HEK293 (cell line): ENCODE data around the gene CSRP1.

Experiments used
- CTCF ChIA-PET: fragments of 350-600 bp; formaldehyde crosslinking; extraction: SDS; loops from one replicate; lab custom pipeline; 2021; ENCODE audit warnings: antibody characterized with exemption; lab: Yijun Ruan, JAX
- POLR2A ChIA-PET: fragments of 300-600 bp; formaldehyde crosslinking; extraction: SDS; loops from one replicate; lab custom pipeline; 2020; ENCODE audit warnings: antibody characterized with exemption, inconsistent platforms; lab: Yijun Ruan, JAX
- H3K27ac ChIP-seq: fragments of 200-500 bp; sonication (Bioruptor generic); 2 replicates; pipeline ENCODE4 v1.5.1; 2014; ENCODE audit warnings: low read depth, low read length, control low read depth, inconsistent platforms; ENCODE audit errors: extremely low read depth
- H3K36me3 ChIP-seq, 2 experiments: fragments of 200-500 bp in 1 of 2; sonication (Bioruptor generic) in 1 of 2; 1 replicate in 1 of 2; 2 replicates in 1 of 2; pipeline ENCODE4 v1.5.1; 2014 to 2017; ENCODE audit warnings: inconsistent platforms in 2 of 2, low read length in 2 of 2; ENCODE audit not compliant: control insufficient read depth in 2 of 2, insufficient read depth in 1 of 2
- H3K4me1 ChIP-seq: fragments of 200-500 bp; sonication (Bioruptor generic); 2 replicates; pipeline ENCODE4 v1.5.1; 2014; ENCODE audit warnings: mild to moderate bottlenecking, low read length, inconsistent platforms; ENCODE audit not compliant: control insufficient read depth, insufficient read depth
- H3K4me3 ChIP-seq: 2 replicates; pipeline ENCODE4 v1.5.1; 2011; ENCODE audit warnings: low read depth, mild to moderate bottlenecking, control low read depth, low read length, moderate library complexity
- H3K9me3 ChIP-seq: fragments of 200-500 bp; sonication (Bioruptor generic); 2 replicates; pipeline ENCODE4 v1.5.1; 2014; ENCODE audit warnings: low read depth, low read length, inconsistent platforms; ENCODE audit not compliant: control insufficient read depth, insufficient read depth
- EGR2 ChIP-seq: fragments of 450-650 bp; formaldehyde crosslinking; IDR thresholded peaks from 2 replicates; pipeline ENCODE4 v1.5.1; 2016; ENCODE audit warnings: low read depth, missing biosample characterization, missing genetic modification characterization
- FEZF1 ChIP-seq: fragments of 450-650 bp; formaldehyde crosslinking; IDR thresholded peaks from 2 replicates; pipeline ENCODE4 v1.5.1; 2016; ENCODE audit warnings: missing biosample characterization, missing genetic modification characterization
- GLIS1 ChIP-seq: fragments of 450-650 bp; formaldehyde crosslinking; IDR thresholded peaks from 2 replicates; pipeline ENCODE4 v1.5.1; 2016; ENCODE audit warnings: missing biosample characterization, missing genetic modification characterization
- GLIS2 ChIP-seq: fragments of 450-650 bp; formaldehyde crosslinking; IDR thresholded peaks from 2 replicates; pipeline ENCODE4 v1.5.1; 2016; ENCODE audit warnings: missing biosample characterization, missing genetic modification characterization
- HOXA7 ChIP-seq: sonication (generic); formaldehyde crosslinking; IDR thresholded peaks from 2 replicates; pipeline ENCODE4 v1.8.1; 2022; ENCODE audit warnings: missing genetic modification reagents, borderline replicate concordance
- HOXD13 ChIP-seq: sonication (generic); formaldehyde crosslinking; IDR thresholded peaks from 2 replicates; pipeline ENCODE4 v1.8.0; 2022; ENCODE audit warnings: missing genetic modification reagents, borderline replicate concordance
- KLF16 ChIP-seq: fragments of 450-650 bp; formaldehyde crosslinking; IDR thresholded peaks from 2 replicates; pipeline ENCODE4 v1.5.1; 2017; ENCODE audit warnings: missing biosample characterization, missing genetic modification characterization
- TCF7L2 ChIP-seq: IDR thresholded peaks from 2 replicates; pipeline ENCODE4 v1.6.1; 2011; ENCODE audit warnings: low read depth, mild to moderate bottlenecking, inconsistent platforms, low read length, moderate library complexity, borderline replicate concordance
- ZFHX2 ChIP-seq: fragments of 450-650 bp; formaldehyde crosslinking; conservative IDR thresholded peaks from 2 replicates; pipeline ENCODE4 v1.5.1; 2016; ENCODE audit warnings: missing biosample characterization, missing genetic modification characterization
- ZFP69B ChIP-seq: fragments of 450-650 bp; formaldehyde crosslinking; IDR thresholded peaks from 2 replicates; pipeline ENCODE4 v1.5.1; 2016; ENCODE audit warnings: missing biosample characterization, missing genetic modification characterization
- ZIC2 ChIP-seq: fragments of 450-650 bp; formaldehyde crosslinking; IDR thresholded peaks from 2 replicates; pipeline ENCODE4 v1.5.1; 2016; ENCODE audit warnings: missing biosample characterization, missing genetic modification characterization
- ZNF155 ChIP-seq: fragments of 450-650 bp; formaldehyde crosslinking; IDR thresholded peaks from 2 replicates; pipeline ENCODE4 v1.5.1; 2016; ENCODE audit warnings: missing biosample characterization, missing genetic modification characterization
- ZNF157 ChIP-seq: fragments of 450-650 bp; formaldehyde crosslinking; IDR thresholded peaks from 2 replicates; pipeline ENCODE4 v1.5.1; 2016; ENCODE audit warnings: missing biosample characterization, missing genetic modification characterization
- ZNF248 ChIP-seq: fragments of 450-650 bp; formaldehyde crosslinking; IDR thresholded peaks from 2 replicates; pipeline ENCODE4 v1.5.1; 2017; ENCODE audit warnings: missing biosample characterization, missing genetic modification characterization
- ZNF335 ChIP-seq: fragments of 450-650 bp; formaldehyde crosslinking; conservative IDR thresholded peaks from 2 replicates; pipeline ENCODE4 v1.5.1; 2016; ENCODE audit warnings: missing biosample characterization, missing genetic modification characterization
- ZNF416 ChIP-seq: fragments of 450-650 bp; formaldehyde crosslinking; IDR thresholded peaks from 2 replicates; pipeline ENCODE4 v1.5.1; 2016; ENCODE audit warnings: missing biosample characterization, missing genetic modification characterization
- ZNF529 ChIP-seq: fragments of 450-650 bp; formaldehyde crosslinking; IDR thresholded peaks from 2 replicates; pipeline ENCODE4 v1.5.1; 2017; ENCODE audit warnings: missing genetic modification characterization, missing biosample characterization; ENCODE audit not compliant: insufficient replicate concordance
- ZNF571 ChIP-seq: fragments of 450-650 bp; formaldehyde crosslinking; IDR thresholded peaks from 2 replicates; pipeline ENCODE4 v1.5.0; 2017; ENCODE audit warnings: missing biosample characterization, missing genetic modification characterization
- ZNF600 ChIP-seq: fragments of 450-650 bp; formaldehyde crosslinking; IDR thresholded peaks from 2 replicates; pipeline ENCODE4 v1.5.1; 2016; ENCODE audit warnings: missing biosample characterization, missing genetic modification characterization
- ZNF664 ChIP-seq: fragments of 450-650 bp; formaldehyde crosslinking; IDR thresholded peaks from 2 replicates; pipeline ENCODE4 v1.5.1; 2016; ENCODE audit warnings: missing biosample characterization, missing genetic modification characterization
- ZNF785 ChIP-seq: fragments of 450-650 bp; formaldehyde crosslinking; IDR thresholded peaks from 2 replicates; pipeline ENCODE4 v1.5.1; 2016; ENCODE audit warnings: missing biosample characterization, missing genetic modification characterization
- TF ChIP-seq, protein P1 (sequence below): fragments of 450-650 bp; formaldehyde crosslinking; IDR thresholded peaks from 2 replicates; pipeline ENCODE4 v1.5.1; 2016; ENCODE audit warnings: missing biosample characterization, missing genetic modification characterization
- TF ChIP-seq, protein P2 (sequence below): fragments of 450-650 bp; formaldehyde crosslinking; IDR thresholded peaks from 2 replicates; pipeline ENCODE4 v1.5.1; 2017; ENCODE audit warnings: missing biosample characterization, missing genetic modification characterization
- TF ChIP-seq, protein P3 (sequence below): fragments of 450-650 bp; formaldehyde crosslinking; IDR thresholded peaks from 2 replicates; pipeline ENCODE4 v1.5.1; 2016; ENCODE audit warnings: missing biosample characterization, missing genetic modification characterization
- TF ChIP-seq, protein P4 (sequence below): fragments of 450-650 bp; formaldehyde crosslinking; IDR thresholded peaks from 2 replicates; pipeline ENCODE4 v1.5.1; 2016; ENCODE audit warnings: missing biosample characterization, missing genetic modification characterization
- TF ChIP-seq, protein P5 (sequence below): fragments of 450-650 bp; formaldehyde crosslinking; IDR thresholded peaks from 2 replicates; pipeline ENCODE4 v1.5.1; 2016; ENCODE audit warnings: missing biosample characterization, missing genetic modification characterization

Gene CSRP1

DNA sequence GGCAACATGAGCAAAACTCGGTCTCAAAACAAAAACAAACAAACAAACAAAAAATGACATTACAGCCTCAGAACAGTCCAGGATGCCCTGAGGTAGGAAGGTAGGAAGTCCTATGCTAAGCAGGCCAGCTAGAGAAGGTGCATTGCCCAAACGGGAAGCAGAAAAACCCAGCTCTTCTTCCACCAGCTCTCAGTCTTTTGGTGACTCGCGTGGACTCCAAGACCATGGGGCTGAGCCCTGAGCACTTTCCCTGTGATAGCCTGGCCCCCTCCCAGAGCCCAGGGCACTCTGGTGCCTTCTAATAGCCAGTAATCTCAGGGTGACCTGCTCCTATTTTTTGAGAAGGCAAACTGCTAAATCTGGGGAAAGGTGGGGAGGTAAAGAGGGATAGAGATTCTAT is 54.1 kb downstream of the CSRP1 start:
- POLR2A ChIA-PET: interaction anchor here (1.2 kb wide), 1 partner anchor 17 kb away, joined by 3 read pairs; no protein-coding TSS in a partner anchor
- H3K4me1 ChIP-seq: peaks cover 10% of the 10 kb centered on the region; the same call in 1 of the 2 replicates
- CTCF ChIA-PET: interaction anchor here (1.5 to 7.4 kb wide), 2 partner anchors 28 to 60 kb away, joined by 5 to 94 read pairs; no protein-coding TSS in a partner anchor
- H3K4me3 ChIP-seq: no peak overlapping the region
- H3K36me3 ChIP-seq: no peaks in the 10 kb centered on the region
- H3K27ac ChIP-seq: no peak overlapping the region
- TF ChIP-seq ZNF248 (no peak), TCF7L2 (no peak), ZNF157 (tag by site-specific recombination) (no peak), HOXA7 (CRISPR knock-in tag) (no peak), ZNF571 (tag by site-specific recombination) (no peak), ZNF416 (tag by site-specific recombination) (no peak), GLIS2 (tag by site-specific recombination) (no peak), ZNF529 (no peak), KLF16 (tag by site-specific recombination) (no peak), FEZF1 (tag by site-specific recombination) (no peak), ZNF664 (tag by site-specific recombination) (no peak)
- TF ChIP-seq, protein P1, sequence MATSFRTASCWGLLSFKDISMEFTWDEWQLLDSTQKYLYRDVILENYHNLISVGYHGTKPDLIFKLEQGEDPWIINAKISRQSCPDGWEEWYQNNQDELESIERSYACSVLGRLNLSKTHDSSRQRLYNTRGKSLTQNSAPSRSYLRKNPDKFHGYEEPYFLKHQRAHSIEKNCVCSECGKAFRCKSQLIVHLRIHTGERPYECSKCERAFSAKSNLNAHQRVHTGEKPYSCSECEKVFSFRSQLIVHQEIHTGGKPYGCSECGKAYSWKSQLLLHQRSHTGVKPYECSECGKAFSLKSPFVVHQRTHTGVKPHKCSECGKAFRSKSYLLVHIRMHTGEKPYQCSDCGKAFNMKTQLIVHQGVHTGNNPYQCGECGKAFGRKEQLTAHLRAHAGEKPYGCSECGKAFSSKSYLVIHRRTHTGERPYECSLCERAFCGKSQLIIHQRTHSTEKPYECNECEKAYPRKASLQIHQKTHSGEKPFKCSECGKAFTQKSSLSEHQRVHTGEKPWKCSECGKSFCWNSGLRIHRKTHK: no peak
- TF ChIP-seq, all 188 proteins: peak for 0
- no peaks in the 10 kb centered on the region for H3K9me3 ChIP-seq

DNA sequence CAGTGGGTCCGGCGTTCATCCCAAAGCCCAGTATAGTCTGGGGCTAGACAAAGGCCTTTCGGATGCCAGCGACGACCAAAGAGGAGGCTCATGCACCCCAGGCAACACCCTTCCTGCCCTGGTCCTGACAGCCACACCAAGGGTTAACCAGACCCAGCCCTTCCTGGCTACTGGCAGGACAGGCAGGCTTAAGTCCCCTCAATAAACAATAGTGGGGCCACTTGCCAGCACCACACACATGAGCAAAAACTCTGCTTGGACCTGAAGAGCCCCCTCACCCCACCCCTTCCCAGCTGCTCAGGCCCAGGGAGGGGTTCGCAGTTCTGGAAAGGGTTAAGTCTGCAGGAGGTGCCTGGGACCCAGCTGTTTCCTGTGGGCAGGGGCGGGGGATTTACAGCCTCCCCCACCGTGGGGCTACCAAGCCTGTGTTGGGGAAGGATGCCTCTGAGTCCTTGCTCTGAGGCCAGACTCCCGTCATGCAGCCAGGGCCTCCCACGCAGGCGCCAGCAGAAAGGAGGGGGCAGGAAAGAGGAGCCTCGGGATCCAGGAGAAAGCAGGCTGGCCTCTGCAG is 56.1 kb downstream of the CSRP1 start:
- Histone ChIP-seq H3K4me1 (0 out of 2 replicates have a peak, but pooled peaks cover 6% of the 10 kb centered on the region), H3K27ac (no peak overlapping the region), H3K9me3 (no peaks in the 10 kb centered on the region), H3K4me3 (no peak overlapping the region), H3K36me3 (no peaks in the 10 kb centered on the region)
- ChIA-PET POLR2A (interaction anchor here (0.6 to 1.5 kb wide), 3 partner anchors 11 to 667 kb away, joined by 3 read pairs; no protein-coding TSS in a partner anchor), CTCF (interaction anchor here (0.7 to 7.4 kb wide), 5 partner anchors 15 to 65 kb away, joined by 3 to 94 read pairs (median 8); no protein-coding TSS in a partner anchor)
- TF ChIP-seq ZNF155 (no peak), ZFP69B (tag by site-specific recombination) (peak; percentile 41; the same call in 1 of the 2 replicates), ZNF785 (tag by site-specific recombination) (no peak), ZNF600 (peak; percentile 61), ZIC2 (tag by site-specific recombination) (peak; percentile 95), GLIS1 (tag by site-specific recombination) (peak; percentile 98), ZNF335 (tag by site-specific recombination) (peak; percentile 68), TCF7L2 (no peak), GLIS2 (tag by site-specific recombination) (peak; percentile 78), ZFHX2 (tag by site-specific recombination) (peak; percentile 98), HOXD13 (CRISPR knock-in tag) (no peak), EGR2 (peak; percentile 97)
- TF ChIP-seq, protein P2, sequence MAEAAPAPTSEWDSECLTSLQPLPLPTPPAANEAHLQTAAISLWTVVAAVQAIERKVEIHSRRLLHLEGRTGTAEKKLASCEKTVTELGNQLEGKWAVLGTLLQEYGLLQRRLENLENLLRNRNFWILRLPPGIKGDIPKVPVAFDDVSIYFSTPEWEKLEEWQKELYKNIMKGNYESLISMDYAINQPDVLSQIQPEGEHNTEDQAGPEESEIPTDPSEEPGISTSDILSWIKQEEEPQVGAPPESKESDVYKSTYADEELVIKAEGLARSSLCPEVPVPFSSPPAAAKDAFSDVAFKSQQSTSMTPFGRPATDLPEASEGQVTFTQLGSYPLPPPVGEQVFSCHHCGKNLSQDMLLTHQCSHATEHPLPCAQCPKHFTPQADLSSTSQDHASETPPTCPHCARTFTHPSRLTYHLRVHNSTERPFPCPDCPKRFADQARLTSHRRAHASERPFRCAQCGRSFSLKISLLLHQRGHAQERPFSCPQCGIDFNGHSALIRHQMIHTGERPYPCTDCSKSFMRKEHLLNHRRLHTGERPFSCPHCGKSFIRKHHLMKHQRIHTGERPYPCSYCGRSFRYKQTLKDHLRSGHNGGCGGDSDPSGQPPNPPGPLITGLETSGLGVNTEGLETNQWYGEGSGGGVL (tag by site-specific recombination): peak; percentile 51
- TF ChIP-seq, protein P3, sequence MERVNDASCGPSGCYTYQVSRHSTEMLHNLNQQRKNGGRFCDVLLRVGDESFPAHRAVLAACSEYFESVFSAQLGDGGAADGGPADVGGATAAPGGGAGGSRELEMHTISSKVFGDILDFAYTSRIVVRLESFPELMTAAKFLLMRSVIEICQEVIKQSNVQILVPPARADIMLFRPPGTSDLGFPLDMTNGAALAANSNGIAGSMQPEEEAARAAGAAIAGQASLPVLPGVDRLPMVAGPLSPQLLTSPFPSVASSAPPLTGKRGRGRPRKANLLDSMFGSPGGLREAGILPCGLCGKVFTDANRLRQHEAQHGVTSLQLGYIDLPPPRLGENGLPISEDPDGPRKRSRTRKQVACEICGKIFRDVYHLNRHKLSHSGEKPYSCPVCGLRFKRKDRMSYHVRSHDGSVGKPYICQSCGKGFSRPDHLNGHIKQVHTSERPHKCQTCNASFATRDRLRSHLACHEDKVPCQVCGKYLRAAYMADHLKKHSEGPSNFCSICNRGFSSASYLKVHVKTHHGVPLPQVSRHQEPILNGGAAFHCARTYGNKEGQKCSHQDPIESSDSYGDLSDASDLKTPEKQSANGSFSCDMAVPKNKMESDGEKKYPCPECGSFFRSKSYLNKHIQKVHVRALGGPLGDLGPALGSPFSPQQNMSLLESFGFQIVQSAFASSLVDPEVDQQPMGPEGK (tag by site-specific recombination): peak; percentile 56
- TF ChIP-seq, protein P4, sequence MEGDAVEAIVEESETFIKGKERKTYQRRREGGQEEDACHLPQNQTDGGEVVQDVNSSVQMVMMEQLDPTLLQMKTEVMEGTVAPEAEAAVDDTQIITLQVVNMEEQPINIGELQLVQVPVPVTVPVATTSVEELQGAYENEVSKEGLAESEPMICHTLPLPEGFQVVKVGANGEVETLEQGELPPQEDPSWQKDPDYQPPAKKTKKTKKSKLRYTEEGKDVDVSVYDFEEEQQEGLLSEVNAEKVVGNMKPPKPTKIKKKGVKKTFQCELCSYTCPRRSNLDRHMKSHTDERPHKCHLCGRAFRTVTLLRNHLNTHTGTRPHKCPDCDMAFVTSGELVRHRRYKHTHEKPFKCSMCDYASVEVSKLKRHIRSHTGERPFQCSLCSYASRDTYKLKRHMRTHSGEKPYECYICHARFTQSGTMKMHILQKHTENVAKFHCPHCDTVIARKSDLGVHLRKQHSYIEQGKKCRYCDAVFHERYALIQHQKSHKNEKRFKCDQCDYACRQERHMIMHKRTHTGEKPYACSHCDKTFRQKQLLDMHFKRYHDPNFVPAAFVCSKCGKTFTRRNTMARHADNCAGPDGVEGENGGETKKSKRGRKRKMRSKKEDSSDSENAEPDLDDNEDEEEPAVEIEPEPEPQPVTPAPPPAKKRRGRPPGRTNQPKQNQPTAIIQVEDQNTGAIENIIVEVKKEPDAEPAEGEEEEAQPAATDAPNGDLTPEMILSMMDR (tag by site-specific recombination): no peak
- TF ChIP-seq, protein P5, sequence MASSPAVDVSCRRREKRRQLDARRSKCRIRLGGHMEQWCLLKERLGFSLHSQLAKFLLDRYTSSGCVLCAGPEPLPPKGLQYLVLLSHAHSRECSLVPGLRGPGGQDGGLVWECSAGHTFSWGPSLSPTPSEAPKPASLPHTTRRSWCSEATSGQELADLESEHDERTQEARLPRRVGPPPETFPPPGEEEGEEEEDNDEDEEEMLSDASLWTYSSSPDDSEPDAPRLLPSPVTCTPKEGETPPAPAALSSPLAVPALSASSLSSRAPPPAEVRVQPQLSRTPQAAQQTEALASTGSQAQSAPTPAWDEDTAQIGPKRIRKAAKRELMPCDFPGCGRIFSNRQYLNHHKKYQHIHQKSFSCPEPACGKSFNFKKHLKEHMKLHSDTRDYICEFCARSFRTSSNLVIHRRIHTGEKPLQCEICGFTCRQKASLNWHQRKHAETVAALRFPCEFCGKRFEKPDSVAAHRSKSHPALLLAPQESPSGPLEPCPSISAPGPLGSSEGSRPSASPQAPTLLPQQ (tag by site-specific recombination): 0 out of 2 replicates have a peak, but pooled peaks have one; percentile 24
